ENCODE results near the gene VSTM2L.

DNA sequence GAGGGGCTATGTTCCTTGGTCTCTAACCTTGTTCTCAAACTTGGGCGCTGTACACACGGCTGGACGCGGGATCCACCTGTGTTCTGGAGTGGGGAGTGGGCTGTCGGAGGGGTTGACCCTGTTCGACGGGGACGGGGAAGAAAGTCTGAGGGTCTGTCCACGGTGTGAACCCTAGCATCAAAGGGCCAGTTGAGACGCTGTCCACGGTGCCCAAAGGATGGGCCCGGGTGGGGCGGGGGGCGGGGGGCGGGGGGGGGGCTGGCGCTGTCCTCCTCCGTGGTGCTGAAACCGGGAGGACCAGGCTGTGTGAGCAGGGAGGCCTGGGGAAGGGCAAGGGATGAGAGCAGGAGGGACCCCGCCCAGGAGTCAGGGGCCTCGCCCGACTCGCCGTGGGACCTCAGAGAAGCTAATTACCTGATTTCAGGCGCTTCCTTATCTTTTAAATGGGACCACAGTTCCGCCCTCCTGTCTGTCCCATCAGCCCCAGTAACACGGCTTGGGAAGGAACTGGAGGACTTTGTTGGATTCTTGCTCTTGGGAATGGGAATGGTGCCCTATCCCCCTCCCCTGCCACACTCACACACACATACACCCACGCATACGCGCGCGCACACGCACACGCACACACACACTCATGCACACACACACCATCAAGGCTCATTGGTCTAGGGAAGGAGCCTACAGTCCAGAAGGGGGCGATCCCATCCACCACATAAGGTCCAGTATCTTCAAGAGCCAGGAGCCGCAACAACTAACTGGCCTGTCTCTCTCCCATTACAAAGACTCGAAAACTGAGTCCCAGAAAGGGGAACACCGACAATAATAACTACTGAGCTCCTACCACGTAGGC is 1.0 kb upstream of the VSTM2L start:
- TF ChIP-seq, protein P1, sequence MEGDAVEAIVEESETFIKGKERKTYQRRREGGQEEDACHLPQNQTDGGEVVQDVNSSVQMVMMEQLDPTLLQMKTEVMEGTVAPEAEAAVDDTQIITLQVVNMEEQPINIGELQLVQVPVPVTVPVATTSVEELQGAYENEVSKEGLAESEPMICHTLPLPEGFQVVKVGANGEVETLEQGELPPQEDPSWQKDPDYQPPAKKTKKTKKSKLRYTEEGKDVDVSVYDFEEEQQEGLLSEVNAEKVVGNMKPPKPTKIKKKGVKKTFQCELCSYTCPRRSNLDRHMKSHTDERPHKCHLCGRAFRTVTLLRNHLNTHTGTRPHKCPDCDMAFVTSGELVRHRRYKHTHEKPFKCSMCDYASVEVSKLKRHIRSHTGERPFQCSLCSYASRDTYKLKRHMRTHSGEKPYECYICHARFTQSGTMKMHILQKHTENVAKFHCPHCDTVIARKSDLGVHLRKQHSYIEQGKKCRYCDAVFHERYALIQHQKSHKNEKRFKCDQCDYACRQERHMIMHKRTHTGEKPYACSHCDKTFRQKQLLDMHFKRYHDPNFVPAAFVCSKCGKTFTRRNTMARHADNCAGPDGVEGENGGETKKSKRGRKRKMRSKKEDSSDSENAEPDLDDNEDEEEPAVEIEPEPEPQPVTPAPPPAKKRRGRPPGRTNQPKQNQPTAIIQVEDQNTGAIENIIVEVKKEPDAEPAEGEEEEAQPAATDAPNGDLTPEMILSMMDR (IDR thresholded peaks at IDR 0.05) = peak in 2 of 3 experiments; percentile 30 to 48
- TF ChIP-seq POLR2A (IDR thresholded peaks at IDR 0.05) = no peak

Data from testis (tissue), 2 donors.